ENCODE measurements around the gene AMY2B.
"Not testable (repeated sequence)": the region's sequence is repeated elsewhere in the genome, so short reads cannot be mapped to it uniquely, and the experiment has no call there.

The AMY2B gene

GRCh38 chr1:103571289-103571688 is at the start of gene AMY2B:
TSS of gene AMY2B (plus strand) at chr1:103571589. CDS start at chr1:103571603, 14 bp downstream.
- DNase-seq: not testable (repeated sequence)

- no peak for DNase-seq
Measured at GRCh38 chr1:103523346-103523745, 48.0 kb upstream of the AMY2B start.

GRCh38 chr1:103525114-103525606 is 46.2 kb upstream of the AMY2B start:
- peak in 1 of 2 experiments; percentile 76 for DNase-seq

- peak; percentile 84 to 95 for DNase-seq
Measured at GRCh38 chr1:103525607-103526507, 45.5 kb upstream of the AMY2B start, which contains the start of gene RNPC3. TSS of gene RNPC3 (plus strand) at chr1:103525699. CDS start at chr1:103526071, 372 bp downstream.

- DNase-seq: no peak
Measured at GRCh38 chr1:103527331-103527730, 44.1 kb upstream of the AMY2B start.

- no peak for DNase-seq
Measured at GRCh38 chr1:103529746-103530145, 41.6 kb upstream of the AMY2B start.

GRCh38 chr1:103538226-103538625 is 33.2 kb upstream of the AMY2B start:
- no peak for DNase-seq

GRCh38 chr1:103541431-103541830 is 30.0 kb upstream of the AMY2B start:
- DNase-seq: no peak

GRCh38 chr1:103546496-103546895 is 24.9 kb upstream of the AMY2B start:
- no peak for DNase-seq

GRCh38 chr1:103547840-103548239 is 23.5 kb upstream of the AMY2B start:
- DNase-seq: no peak

GRCh38 chr1:103560427-103560826 is 11.0 kb upstream of the AMY2B start:
- DNase-seq: no peak

- not testable (repeated sequence) for DNase-seq
Measured at GRCh38 chr1:103561124-103561523, 10.3 kb upstream of the AMY2B start.

GRCh38 chr1:103561643-103562395 is 9.6 kb upstream of the AMY2B start:
- DNase-seq: no peak

GRCh38 chr1:103563056-103563455 is 8.3 kb upstream of the AMY2B start:
- DNase-seq: no peak

- no peak for DNase-seq
Measured at GRCh38 chr1:103569493-103569892, 1.9 kb upstream of the AMY2B start.

GRCh38 chr1:103576065-103576464 is 4.7 kb downstream of the AMY2B start:
- DNase-seq: no peak

GRCh38 chr1:103576784-103577183 is 5.4 kb downstream of the AMY2B start:
- not testable (repeated sequence) for DNase-seq

- DNase-seq: no peak
Measured at GRCh38 chr1:103582464-103582863, 11.1 kb downstream of the AMY2B start.

GRCh38 chr1:103583887-103584286 is 12.5 kb downstream of the AMY2B start:
- DNase-seq: no peak

- DNase-seq: no peak
Measured at GRCh38 chr1:103584537-103584936, 13.1 kb downstream of the AMY2B start.

- DNase-seq: not testable (repeated sequence)
Measured at GRCh38 chr1:103602740-103603139, 31.4 kb downstream of the AMY2B start.

GRCh38 chr1:103616362-103616761 is 45.0 kb downstream of the AMY2B start:
- no peak for DNase-seq

GRCh38 chr1:103616994-103617477 is 45.6 kb downstream of the AMY2B start, which contains the start of gene AMY2A:
TSS of gene AMY2A (plus strand) at chr1:103617427. CDS start at chr1:103617441, 14 bp downstream.
- not testable (repeated sequence) for DNase-seq
